Muscle layer of colon (tissue), 2 donors: Measurements from ENCODE around the gene CAD.
"Not testable (repeated sequence)": the region's sequence is repeated elsewhere in the genome, so short reads cannot be mapped to it uniquely, and the experiment has no call there.

ENCODE experiments used
- H3K27ac ChIP-seq: one replicate; pipeline ENCODE4 v1.7.0; 2013; ENCODE audit warnings: low read depth, mild to moderate bottlenecking, low read length, moderate library complexity
- H3K27me3 ChIP-seq, 2 donors: one replicate each; pipeline ENCODE4 v1.7.0; 2013; ENCODE audit warnings: low read length in 2 of 2, mild to moderate bottlenecking in 2 of 2; ENCODE audit not compliant: insufficient read depth in 2 of 2, control insufficient read depth in 1 of 2
- H3K36me3 ChIP-seq: one replicate; pipeline ENCODE4 v1.7.0; 2013; ENCODE audit warnings: mild to moderate bottlenecking, low read length; ENCODE audit not compliant: insufficient read depth
- H3K4me1 ChIP-seq: one replicate; pipeline ENCODE4 v1.7.0; 2013; ENCODE audit warnings: mild to moderate bottlenecking, low read length; ENCODE audit not compliant: insufficient read depth
- H3K4me3 ChIP-seq, 2 donors: one replicate each; pipeline ENCODE4 v1.7.0; 2013; ENCODE audit warnings: low read length in 2 of 2, low read depth in 1 of 2, mild to moderate bottlenecking in 1 of 2, moderate library complexity in 1 of 2
- H3K9ac ChIP-seq: one replicate; pipeline ENCODE4 v1.7.0; 2013; ENCODE audit warnings: low read length
- H3K9me3 ChIP-seq: one replicate; pipeline ENCODE4 v1.7.0; 2013; ENCODE audit warnings: mild to moderate bottlenecking, low read length
- donor health status: abdominal sarcoma.
- donor health status: Adenocarcinoma of cecum.

Gene CAD

DNA sequence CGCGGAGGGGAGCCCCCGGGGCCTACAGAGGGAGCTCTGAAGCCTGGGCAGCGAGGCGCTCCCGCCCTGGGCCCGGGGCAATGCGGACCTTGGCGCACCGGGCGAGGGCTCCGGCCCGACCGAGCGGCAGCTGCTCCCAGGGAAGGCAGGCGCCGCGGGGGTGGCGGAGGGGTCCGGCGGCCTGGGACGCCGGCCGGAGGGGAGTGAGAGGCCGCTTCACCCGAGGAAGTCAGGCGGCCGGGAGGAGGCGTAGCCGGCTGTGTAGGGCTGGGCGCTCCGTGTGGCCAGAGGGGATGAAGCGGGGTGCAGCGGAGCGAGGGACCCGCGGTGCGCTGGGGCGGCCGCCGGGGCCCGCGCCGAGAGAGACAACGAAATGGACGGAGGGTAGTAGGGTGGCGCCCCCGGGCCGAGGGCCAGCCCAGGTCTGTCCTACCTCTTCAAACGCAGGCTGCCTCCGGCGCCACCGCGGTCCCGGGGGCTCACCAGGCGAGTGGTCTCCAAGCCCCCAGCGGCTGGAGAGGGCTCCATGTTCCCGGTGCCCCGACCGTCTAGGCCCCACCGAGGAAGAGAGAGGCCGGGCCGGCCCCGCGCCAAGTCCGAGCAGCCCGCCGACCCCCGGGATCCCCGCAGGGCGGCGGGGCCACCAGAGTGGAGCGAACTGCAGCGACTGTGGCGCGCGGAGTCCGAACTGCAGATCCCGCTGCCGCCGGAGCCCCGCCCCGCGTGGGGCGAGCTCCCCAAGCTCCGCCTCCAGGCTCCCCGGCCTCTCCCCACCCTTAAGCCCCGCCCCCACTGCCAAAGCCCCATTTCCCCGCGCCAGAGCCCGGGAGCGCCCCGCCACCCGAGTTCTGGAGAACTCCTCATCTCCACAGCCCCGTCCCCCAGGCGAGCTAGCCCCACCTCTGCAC is 45.5 kb downstream of the CAD start, which contains the start of gene SLC30A3:
Gene SLC30A3, minus strand, starts transcription at position 669 of the 908 bp plus-strand sequence. Its CDS starts 141 bp downstream, at position 528.
- no peaks in the 10 kb centered on the region for H3K36me3 ChIP-seq
- peaks cover 13% of the 10 kb centered on the region for H3K4me1 ChIP-seq
- H3K4me3 ChIP-seq: peak within 1 kb of the TSS; percentile 38 to 49
- H3K27ac ChIP-seq: no peak within 1 kb of the TSS
- no peaks in the 10 kb centered on the region for H3K9me3 ChIP-seq
- H3K9ac ChIP-seq: no peak within 1 kb of the TSS
- peaks cover 51 to 82% of the 10 kb centered on the region in 2 donors for H3K27me3 ChIP-seq

DNA sequence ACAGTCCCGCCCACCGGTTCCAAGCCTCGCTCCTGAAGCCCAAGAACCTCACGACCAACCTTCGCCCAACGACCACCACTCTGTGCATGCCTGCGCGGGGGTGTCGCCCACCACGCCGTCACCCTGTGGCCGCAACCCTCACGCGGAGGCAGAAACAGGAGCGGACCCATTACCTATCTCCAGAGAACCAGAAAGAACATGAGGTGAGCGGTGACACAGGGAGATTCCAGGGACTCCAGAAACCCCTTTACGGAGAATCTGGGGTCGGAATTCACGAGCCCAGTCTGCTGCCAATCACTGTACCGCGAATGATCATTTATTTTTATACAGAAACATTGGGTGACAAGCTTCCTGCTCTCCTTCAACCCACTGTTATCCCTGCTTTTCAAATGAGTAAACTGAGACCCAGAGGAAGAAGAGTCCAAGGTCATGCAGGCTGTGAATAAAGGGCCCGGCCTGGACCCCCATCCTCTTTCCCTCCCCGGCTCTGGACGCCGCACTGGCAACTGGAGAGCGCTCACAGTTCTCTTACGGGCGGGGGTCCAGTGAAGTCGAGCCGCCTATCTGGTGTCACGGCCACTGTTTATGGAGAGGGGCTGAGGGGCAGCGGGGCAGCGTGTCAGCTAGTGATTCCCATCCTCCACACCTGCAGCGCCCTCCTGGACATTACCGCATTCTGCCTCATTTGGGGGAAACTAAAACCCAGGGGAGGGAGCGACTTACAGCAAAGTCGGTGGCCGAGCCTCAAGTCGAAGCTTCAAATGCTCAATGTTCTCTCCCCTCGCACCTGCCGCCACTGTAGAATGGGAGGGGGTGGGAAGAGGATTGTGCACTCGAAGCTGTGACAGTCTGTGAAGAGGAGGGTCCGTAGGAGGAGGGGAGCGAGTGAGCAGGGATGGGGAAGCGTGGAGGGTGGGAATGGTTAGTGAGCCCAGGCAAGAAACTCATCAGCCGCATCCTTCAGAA is 46.4 kb downstream of the CAD start:
- Histone ChIP-seq H3K27ac (no peak overlapping the region), H3K9me3 (no peaks in the 10 kb centered on the region), H3K4me3 (peak overlapping the region in 1 of 2 donors; percentile 49), H3K36me3 (no peaks in the 10 kb centered on the region), H3K27me3 (peaks cover 51 to 75% of the 10 kb centered on the region in 2 donors), H3K9ac (no peak overlapping the region), H3K4me1 (peaks cover 13% of the 10 kb centered on the region)

GRCh38 chr2:27264253-27264752 is 47.1 kb downstream of the CAD start:
- H3K4me3 ChIP-seq: peak overlapping the region in 1 of 2 donors; percentile 35
- peaks cover 13% of the 10 kb centered on the region for H3K4me1 ChIP-seq
- H3K36me3 ChIP-seq: no peaks in the 10 kb centered on the region
- H3K9ac ChIP-seq: no peak overlapping the region
- H3K27me3 ChIP-seq: peaks cover 51 to 72% of the 10 kb centered on the region in 2 donors
- H3K9me3 ChIP-seq: no peaks in the 10 kb centered on the region
- no peak overlapping the region for H3K27ac ChIP-seq

- no peaks in the 10 kb centered on the region for H3K9me3 ChIP-seq
- peaks cover 51 to 67% of the 10 kb centered on the region in 2 donors for H3K27me3 ChIP-seq
- H3K36me3 ChIP-seq: no peaks in the 10 kb centered on the region
- H3K4me1 ChIP-seq: peaks cover 13% of the 10 kb centered on the region
- peak overlapping the region in 1 of 2 donors; percentile 35 for H3K4me3 ChIP-seq
- no peak overlapping the region for H3K9ac ChIP-seq
- no peak overlapping the region for H3K27ac ChIP-seq
Observed at GRCh38 chr2:27264753-27265535, 47.8 kb downstream of the CAD start.

- Histone ChIP-seq H3K4me1 (peaks cover 13% of the 10 kb centered on the region), H3K9ac (no peak overlapping the region), H3K27me3 (peaks cover 46 to 62% of the 10 kb centered on the region in 2 donors), H3K27ac (no peak overlapping the region), H3K4me3 (no peak overlapping the region), H3K36me3 (no peaks in the 10 kb centered on the region), H3K9me3 (no peaks in the 10 kb centered on the region)
Observed at GRCh38 chr2:27265536-27265870, 48.3 kb downstream of the CAD start.

DNA sequence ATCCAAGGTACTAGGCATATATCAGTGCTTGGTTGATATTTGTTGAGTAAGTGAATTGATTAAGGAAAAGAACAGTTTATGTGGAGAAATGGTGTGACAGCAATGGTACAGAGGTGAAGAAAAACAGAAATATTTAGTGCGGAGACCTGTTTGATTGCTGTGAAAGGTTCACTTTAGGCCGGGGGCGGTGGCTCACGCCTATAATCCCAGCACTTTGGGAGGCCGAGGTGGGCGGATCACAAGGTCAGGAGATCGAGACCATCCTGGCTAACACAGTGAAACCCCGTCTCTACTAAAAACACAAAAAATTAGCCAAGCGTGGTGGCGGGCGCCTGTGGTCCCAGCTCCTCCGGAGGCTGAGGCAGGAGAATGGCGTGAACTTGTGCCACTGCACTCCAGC is 51.1 kb downstream of the CAD start:
- H3K27ac ChIP-seq, H3K36me3 ChIP-seq, H3K4me3 ChIP-seq, H3K9me3 ChIP-seq, H3K9ac ChIP-seq: not testable (repeated sequence)
- Histone ChIP-seq H3K4me1 (peaks cover 11% of the 10 kb centered on the region), H3K27me3 (peaks cover 29 to 34% of the 10 kb centered on the region in 2 donors)

DNA sequence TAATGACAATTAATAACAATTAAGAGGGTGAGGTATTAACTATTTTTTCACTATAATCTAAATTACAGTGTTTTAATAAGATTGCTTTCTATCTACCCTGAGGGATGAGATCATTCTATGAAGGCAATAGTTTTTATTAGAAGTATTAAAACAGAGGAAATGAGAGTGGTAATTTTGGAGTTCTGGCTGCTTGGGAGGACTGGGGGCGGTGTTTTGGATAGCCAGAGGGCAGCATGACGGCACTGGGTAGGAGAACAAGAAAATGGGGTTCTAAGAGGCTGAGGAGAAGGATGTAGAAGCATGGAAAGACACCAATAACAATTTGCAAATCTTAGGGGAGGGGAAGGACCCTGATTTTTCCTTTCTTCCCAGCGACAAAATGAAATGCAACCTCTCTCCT is 53.0 kb downstream of the CAD start:
- no peak overlapping the region for H3K27ac ChIP-seq
- no peak overlapping the region for H3K4me3 ChIP-seq
- no peaks in the 10 kb centered on the region for H3K4me1 ChIP-seq
- no peaks in the 10 kb centered on the region for H3K36me3 ChIP-seq
- peaks cover 11 to 15% of the 10 kb centered on the region in 2 donors for H3K27me3 ChIP-seq
- no peak overlapping the region for H3K9ac ChIP-seq
- no peaks in the 10 kb centered on the region for H3K9me3 ChIP-seq

DNA sequence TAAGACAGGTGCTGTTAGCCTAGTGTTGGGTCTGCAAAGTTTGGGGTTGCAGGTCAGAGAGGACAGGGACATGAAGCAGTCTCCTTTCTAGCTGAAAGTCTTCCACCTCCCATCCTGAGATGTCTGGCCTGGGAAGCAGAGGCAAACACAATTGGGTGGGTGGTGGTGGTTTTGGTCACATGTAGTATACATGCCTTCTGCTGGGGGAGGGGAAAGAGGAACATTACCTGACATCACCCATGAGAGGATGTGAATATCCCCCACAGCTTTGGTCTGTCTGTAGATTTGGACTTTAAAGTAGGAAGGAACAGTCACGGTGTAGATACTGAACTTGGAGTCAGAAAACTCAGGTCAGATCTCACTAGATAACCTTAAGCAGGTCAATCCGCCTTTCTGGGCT is 53.5 kb downstream of the CAD start:
- H3K27me3 ChIP-seq: peaks cover 6 to 10% of the 10 kb centered on the region in 2 donors
- H3K27ac ChIP-seq: no peak overlapping the region
- no peaks in the 10 kb centered on the region for H3K36me3 ChIP-seq
- no peak overlapping the region for H3K9ac ChIP-seq
- H3K4me1 ChIP-seq: no peaks in the 10 kb centered on the region
- H3K4me3 ChIP-seq: no peak overlapping the region
- H3K9me3 ChIP-seq: no peaks in the 10 kb centered on the region

DNA sequence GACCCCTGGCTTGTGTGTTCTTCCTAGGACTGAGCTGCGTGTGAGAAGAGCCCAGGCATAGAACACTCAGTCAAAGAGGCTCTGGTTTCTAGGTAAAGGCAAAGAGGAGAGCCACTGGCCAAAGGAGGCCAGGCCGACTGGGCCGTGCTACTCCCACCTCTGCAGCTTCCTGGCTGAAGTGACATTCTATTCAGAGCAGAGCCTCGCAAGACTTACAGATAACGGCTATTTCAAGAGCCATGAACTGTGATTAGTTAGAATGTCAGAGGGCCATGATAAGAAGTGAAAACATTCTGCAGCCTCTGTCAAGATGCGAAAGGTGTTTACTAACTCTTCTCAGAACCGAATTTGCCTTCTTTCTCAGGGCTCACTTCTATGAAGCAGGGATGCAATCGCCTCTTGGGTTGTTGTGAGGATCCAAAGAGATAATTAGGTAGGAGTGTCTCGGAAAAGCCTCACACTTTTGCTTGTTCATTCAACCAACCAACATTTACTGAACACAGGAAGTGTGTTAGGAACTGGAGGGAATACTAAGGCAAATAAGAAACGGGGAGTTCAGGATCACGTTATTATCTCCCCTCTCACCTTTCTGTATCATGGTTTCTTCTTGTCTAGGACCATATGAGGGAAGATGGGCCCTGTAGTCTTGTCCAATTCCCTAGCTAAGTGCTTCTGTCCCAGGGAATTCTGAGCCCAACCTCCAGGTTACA is 54.6 kb downstream of the CAD start:
- Histone ChIP-seq H3K36me3 (no peaks in the 10 kb centered on the region), H3K27ac (no peak overlapping the region), H3K4me3 (no peak overlapping the region), H3K4me1 (no peaks in the 10 kb centered on the region), H3K9ac (no peak overlapping the region), H3K9me3 (no peaks in the 10 kb centered on the region), H3K27me3 (peaks cover 0 to 7% of the 10 kb centered on the region in 2 donors)
